Left ventricle myocardium superior (tissue), 1 donor: ENCODE data around the gene PADI2. TPM values are rescaled to one million over a fixed set of nuclear protein-coding genes. Genes with fewer than 3 reads are reported as not detected.
A peak's percentile ranks its signal among the peaks of the same experiment; 100 is the strongest.

ENCODE experiments used
- ATAC-seq: fragments of 200-7000 bp; cut with Tn5 transposase; one replicate; pipeline ENCODE4 v1.9.1; 2020; ENCODE audit warnings: mild to moderate bottlenecking, moderate library complexity
- DNase-seq: peaks from one replicate; pipeline ENCODE4 v3.0.0-alpha.2; 2020
- intact Hi-C: fragments of 100-400 bp; cut with micrococcal nuclease; formaldehyde crosslinking; loops from one replicate; pipeline ENCODE4 v1.11.0; 2022
- total RNA-seq: library from RNA; stranded (reverse); fragmentation: NEBNext Ultra II Directional; extraction: Animal tissue kit (Norgen Biotek cat#: 25700); gene quantifications from one replicate; pipeline ENCODE4 v1.2.1, GENCODE V29; 2021
- donor health status: DM: no; HTN: yes; CAD: no; lungs with severe emphysema.

Gene PADI2
- total RNA-seq, 1 donor from 2014 or later = 1.1 TPM

GRCh38 chr1:17095141-17095540 is 24.1 kb downstream of the PADI2 start:
- no peak for ATAC-seq
- no peak for DNase-seq
- intact Hi-C loops = no loop called here

GRCh38 chr1:17094664-17095063 is 24.6 kb downstream of the PADI2 start:
- intact Hi-C loops = no loop called here
- no peak for DNase-seq
- peak; percentile 53 for ATAC-seq

- intact Hi-C loops = no loop called here
- DNase-seq (no peak), ATAC-seq (no peak)
These were observed 25.3 kb downstream of the PADI2 start for GRCh38 chr1:17093822-17094393.

- ATAC-seq = no peak
- DNase-seq = no peak
- intact Hi-C loops = no loop called here
These were observed 28.0 kb downstream of the PADI2 start for GRCh38 chr1:17091252-17091651.

- no peak for ATAC-seq
- intact Hi-C loops = no loop called here
- no peak for DNase-seq
These were observed 29.7 kb downstream of the PADI2 start for GRCh38 chr1:17089506-17089905.

GRCh38 chr1:17086751-17087150 is 32.5 kb downstream of the PADI2 start:
- ATAC-seq = no peak
- intact Hi-C loops = no loop called here
- no peak for DNase-seq

GRCh38 chr1:17084787-17085186 is 34.5 kb downstream of the PADI2 start:
- intact Hi-C loops = no loop called here
- no peak for ATAC-seq
- no peak for DNase-seq

GRCh38 chr1:17082761-17083160 is 36.5 kb downstream of the PADI2 start:
- ATAC-seq = no peak
- intact Hi-C loops = no loop called here
- no peak for DNase-seq

- no peak for ATAC-seq
- no peak for DNase-seq
- intact Hi-C loops = no loop called here
These were observed 37.8 kb downstream of the PADI2 start for GRCh38 chr1:17081439-17081838.

- ATAC-seq = no peak
- DNase-seq = no peak
- intact Hi-C loops = no loop called here
These were observed 38.4 kb downstream of the PADI2 start for GRCh38 chr1:17080880-17081279.

- intact Hi-C loops = no loop called here
- ATAC-seq (no peak), DNase-seq (no peak)
These were observed 39.0 kb downstream of the PADI2 start for GRCh38 chr1:17080085-17080759.

- DNase-seq = no peak
- intact Hi-C loops = no loop called here
- no peak for ATAC-seq
These were observed 40.0 kb downstream of the PADI2 start for GRCh38 chr1:17078991-17079868.

GRCh38 chr1:17075470-17076255 is 43.6 kb downstream of the PADI2 start:
- DNase-seq (no peak), ATAC-seq (no peak)
- intact Hi-C loops = no loop called here

GRCh38 chr1:17071794-17072193 is 47.5 kb downstream of the PADI2 start:
- no peak for DNase-seq
- ATAC-seq = no peak
- intact Hi-C loops = no loop called here

GRCh38 chr1:17070163-17070525 is 49.1 kb downstream of the PADI2 start:
- no peak for DNase-seq
- intact Hi-C loops = no loop called here
- ATAC-seq = no peak

GRCh38 chr1:17069452-17070162 is 49.6 kb downstream of the PADI2 start:
- DNase-seq = no peak
- ATAC-seq = no peak
- intact Hi-C loops = no loop called here

GRCh38 chr1:17068789-17069188 is 50.5 kb downstream of the PADI2 start:
- intact Hi-C loops = no loop called here
- DNase-seq (no peak), ATAC-seq (no peak)

GRCh38 chr1:17067465-17068240 is 51.6 kb downstream of the PADI2 start:
- ATAC-seq (no peak), DNase-seq (no peak)
- intact Hi-C loops = no loop called here
